Measurements from ENCODE around the gene HOXD9.

The HOXD9 gene

DNA sequence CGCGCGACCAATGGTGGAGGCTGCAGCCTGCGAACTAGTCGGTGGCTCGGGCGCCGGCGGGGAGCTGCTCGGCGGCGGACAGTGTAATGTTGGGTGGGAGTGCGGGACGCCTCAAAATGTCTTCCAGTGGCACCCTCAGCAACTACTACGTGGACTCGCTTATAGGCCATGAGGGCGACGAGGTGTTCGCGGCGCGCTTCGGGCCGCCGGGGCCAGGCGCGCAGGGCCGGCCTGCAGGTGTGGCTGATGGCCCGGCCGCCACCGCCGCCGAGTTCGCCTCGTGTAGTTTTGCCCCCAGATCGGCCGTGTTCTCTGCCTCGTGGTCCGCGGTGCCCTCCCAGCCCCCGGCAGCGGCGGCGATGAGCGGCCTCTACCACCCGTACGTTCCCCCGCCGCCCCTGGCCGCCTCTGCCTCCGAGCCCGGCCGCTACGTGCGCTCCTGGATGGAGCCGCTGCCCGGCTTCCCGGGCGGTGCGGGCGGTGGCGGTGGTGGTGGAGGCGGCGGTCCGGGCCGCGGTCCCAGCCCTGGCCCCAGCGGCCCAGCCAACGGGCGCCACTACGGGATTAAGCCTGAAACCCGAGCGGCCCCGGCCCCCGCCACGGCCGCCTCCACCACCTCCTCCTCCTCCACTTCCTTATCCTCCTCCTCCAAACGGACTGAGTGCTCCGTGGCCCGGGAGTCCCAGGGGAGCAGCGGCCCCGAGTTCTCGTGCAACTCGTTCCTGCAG is at the start of gene HOXD9:
Gene HOXD9, plus strand, starts transcription at position 37 of the 728 bp plus-strand sequence. Its CDS starts 50 bp downstream, at position 87.
- no peak for DNase-seq

DNA sequence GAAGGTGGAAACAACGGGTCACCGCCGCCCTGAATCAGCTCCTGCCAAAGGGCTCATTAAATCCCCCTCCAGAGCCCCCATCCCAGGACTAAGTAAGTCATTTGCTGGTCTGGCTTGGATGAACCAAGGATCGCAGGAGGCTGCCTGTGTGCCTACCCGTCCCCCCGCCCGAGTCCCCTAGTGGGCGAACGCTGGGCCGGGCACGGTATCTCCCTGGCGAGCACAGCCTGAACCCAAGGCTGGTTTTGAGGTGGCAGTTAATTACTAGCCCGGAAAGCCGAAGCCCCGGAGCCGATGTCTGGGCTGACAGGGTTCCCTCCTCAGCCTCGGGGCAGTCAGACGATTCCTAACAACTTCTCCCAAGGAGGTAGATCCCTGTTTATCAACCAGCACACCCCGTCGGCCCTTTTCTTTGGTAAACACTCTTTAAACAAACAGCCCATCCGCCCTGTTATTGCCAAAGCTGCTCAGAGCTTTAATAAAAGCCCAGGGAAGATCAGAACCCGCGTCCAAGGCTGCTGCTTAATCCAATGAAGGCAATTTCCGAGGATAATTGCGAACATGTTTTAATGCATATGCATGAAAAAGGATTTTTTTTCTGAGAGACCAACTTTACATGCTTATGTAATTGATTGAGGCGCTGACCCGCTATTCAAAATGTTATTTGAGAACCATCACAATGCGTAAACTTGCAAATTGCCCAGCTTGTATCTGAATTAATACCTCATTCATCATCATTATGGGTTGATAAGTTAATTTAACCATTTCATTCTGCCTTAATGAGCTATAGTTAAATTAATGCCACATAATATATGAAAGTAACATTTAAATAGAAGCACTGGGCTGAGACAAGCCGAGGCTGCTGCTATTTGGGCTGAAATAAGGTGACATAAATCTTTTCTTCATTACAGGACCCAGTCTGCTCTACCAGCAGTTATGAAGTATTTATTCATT is 49.3 kb upstream of the HOXD9 start:
- DNase-seq: no peak

DNA sequence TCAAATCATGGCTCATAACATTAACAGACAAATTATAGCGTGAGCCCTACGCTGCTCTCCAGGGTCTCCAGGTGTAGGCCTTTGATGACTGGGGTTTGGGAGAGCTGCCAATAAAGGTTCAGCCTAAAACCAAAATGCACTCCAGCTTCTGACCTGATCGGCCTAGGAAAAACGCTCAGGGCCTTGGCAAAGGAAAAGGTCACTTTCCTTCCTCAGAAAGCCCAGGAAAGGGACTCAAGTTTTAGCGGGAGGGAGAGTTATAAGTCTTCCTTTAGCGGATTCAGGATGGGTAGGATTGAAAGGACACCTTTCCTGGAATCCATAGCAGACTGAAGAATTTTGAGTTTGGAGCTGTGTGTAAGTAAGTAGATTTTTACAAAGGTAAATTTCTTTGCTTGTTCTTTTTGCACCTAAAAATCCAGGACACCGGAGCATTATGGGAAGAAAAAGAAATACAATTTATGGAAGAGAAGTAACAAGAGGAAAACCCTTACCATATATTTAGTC is 47.5 kb upstream of the HOXD9 start:
- no peak for DNase-seq

- DNase-seq: no peak
Observed at GRCh38 chr2:176075481-176075880, 47.0 kb upstream of the HOXD9 start.

GRCh38 chr2:176076063-176076462 is 46.5 kb upstream of the HOXD9 start:
- DNase-seq: no peak

- no peak for DNase-seq
Observed at GRCh38 chr2:176076796-176077195, 45.7 kb upstream of the HOXD9 start.

- DNase-seq: no peak
Observed at GRCh38 chr2:176078541-176079284, 43.8 kb upstream of the HOXD9 start.

GRCh38 chr2:176079285-176079830 is 43.2 kb upstream of the HOXD9 start:
- no peak for DNase-seq

DNA sequence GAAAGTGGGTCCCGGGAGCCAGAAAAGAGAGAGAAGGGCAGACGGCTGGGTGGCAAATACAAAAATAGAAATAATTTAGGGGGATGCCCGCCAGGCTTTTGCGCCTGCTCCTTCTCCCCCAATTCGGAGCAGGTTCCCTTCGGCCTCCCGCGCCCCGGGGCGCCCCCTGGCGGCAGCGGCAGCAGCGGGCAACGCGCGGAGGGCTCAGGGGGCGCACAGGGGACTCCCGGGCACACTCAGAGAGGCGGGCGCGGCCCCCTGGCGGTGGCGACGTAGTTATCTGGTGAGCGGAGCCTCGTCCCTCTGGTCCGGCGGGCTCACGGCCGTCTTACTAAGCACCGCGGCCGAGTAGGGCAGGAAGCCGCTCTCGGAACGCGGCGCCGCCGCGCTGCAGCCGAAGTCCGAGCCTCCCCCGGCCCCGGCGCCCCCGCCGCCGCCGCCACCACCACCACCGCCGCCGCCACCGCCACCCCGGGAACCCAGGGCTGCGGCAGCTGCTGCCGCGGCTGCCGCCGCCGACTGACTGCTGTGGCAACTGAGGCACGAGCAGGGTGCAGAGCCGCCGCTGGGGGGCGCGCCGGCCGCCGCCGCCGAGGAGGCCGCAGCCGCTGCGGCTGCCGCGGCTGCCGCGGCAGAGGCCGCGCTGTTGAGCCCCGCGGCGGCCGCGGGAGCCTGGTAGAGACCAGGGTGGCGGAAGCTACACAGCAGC is 42.5 kb upstream of the HOXD9 start:
- DNase-seq: peak; percentile 19

GRCh38 chr2:176080540-176081375 is 41.8 kb upstream of the HOXD9 start:
- DNase-seq: no peak

DNA sequence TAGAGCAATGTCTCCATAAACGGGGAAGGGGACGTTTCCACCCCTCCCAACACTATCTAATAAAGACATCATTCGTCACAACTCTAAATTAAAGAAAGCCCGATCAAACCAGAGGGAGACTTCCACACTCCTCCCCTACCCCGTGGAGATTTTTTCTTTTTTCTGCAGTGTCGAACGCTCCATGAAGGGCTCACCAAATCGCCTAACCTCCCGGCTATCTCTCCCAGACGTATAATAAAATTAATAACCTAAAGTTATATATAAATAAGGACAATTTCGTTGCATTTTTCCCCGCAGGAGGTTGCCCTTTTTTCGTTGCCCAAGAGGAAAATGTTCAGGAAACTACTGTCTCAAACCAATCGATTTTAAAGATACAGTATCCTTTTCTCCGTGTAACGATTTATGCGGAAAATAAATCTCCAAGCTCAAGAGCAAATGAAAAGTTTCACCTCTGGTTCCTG is 41.1 kb upstream of the HOXD9 start:
- DNase-seq: no peak

DNA sequence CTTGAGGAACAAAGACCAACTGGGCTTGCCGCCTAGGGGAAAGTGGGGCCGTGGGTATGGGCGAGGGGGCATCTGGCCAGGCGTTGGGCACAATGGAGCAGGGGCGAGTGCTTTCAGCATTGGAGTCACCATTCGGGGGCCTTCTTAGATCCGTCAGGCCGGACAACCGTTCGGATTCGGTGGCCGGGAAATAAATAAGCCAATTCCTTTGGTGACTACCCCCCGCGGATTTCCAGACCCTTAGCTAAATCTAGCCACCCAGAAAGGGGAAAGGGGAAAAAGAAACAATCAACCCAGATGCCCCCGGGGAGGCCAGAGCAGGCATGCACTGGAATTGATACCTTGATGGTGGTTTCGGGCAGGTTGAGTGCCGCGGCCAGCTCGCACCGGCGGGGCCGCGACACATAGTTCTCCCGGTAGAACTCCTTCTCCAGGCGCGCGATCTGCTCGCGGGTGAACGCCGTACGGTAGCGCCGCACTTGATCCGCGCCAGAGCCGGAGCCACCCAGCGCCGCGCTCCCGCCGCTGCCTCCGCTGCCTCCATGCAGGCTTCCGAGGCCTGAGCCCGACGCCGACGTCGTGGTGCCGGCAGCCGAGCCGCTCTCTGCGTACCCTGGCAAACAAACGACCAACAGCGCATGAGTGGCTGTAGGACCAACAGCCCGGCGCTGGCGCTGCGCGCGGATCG is 40.5 kb upstream of the HOXD9 start:
- DNase-seq: no peak

DNA sequence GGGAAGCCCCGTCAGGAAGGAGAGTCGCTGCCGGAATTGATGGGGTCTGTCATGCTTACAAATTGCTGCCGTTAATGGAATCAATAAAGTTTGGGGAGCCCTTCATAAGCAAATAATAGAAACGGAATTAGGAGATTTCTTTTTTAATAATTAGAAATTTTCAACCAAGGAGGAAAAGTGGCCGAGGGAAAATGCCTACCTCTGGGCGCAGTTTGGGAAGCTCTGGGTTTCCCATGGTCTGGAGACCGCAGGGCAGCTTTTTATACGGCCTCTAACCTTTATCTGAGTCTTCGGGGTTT is 40.0 kb upstream of the HOXD9 start:
- DNase-seq: no peak

GRCh38 chr2:176082824-176083751 is 39.4 kb upstream of the HOXD9 start:
- no peak for DNase-seq

DNA sequence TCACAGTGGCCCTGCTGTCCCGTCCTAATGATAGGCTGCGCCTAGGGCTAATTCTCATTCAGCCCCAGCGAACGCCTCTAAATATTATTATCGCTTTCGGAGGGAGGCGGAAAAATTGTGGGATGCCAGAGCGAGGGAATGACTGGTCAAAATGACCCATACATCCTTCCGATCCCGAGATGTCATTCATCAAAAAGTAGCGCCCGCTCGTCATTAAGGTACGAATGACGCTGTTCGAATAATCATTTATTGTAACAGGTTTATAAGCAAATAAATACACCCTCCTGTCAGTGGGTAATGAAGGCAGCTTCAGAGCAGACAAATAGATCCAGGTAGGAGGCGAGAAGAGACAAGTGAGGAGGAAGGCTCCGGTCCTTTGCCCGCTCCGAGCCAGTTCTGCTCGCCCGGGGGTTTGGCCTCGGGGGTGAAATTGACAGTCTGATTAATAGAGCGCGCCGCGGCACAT is 38.7 kb upstream of the HOXD9 start, which contains the start of gene EVX2:
Gene EVX2, minus strand, starts transcription at position 167 of the 466 bp plus-strand sequence. CDS start 186 bp downstream, outside the sequence.
- DNase-seq: no peak

GRCh38 chr2:176084611-176085119 is 37.9 kb upstream of the HOXD9 start:
- no peak for DNase-seq

DNA sequence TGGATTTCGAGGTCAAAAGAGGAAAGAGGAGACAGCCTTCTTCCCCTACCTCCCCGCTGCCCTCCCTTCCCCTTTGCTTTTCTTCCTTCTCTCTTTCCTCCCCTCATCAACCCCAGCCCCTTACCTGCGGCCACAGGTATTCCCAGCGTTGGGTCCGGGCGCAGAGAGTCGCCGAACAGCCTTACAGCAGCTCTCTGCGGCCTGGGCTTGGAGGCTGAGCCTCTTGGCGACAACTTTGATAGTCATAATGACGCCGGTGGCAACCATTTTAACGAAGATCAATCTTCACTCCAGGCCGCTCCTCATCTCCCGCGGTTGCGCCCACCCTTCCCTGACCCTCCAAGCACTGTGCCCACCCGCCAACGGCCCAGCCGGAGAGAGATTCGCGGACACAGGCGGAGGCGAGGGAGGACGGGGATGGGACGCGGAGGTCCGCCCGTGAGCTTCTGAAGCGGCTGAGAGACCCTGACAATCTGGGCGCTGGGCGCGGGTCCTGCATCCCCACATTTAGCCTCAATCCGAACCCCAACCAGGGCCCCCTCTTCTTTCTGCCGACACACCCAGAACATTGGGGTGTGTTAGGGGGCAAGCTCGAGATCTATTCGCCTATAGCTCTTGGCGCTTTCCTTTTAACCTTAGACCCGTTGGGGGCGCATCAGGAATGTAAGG is 37.3 kb upstream of the HOXD9 start:
- no peak for DNase-seq

Measured in amniotic stem cell (primary cell).